OCI-LY7 (cell line): ENCODE results near the gene LTBR. TPM values are rescaled to one million over a fixed set of nuclear protein-coding genes. Genes with fewer than 3 reads are reported as not detected.
A peak's percentile ranks its signal among the peaks of the same experiment; 100 is the strongest.

ENCODE experiments used
- BruUV-seq: library from RNA; stranded (reverse); fragments of 400-500 nt; replicated peaks from 2 replicates; lab custom pipeline; 2021; lab: Mats Ljungman, UMichigan
- CTCF ChIA-PET: fragments of 300-600 bp; sonication (Branson Sonifier 250); formaldehyde crosslinking; loops from one replicate; lab custom pipeline; 2022; ENCODE audit warnings: antibody characterized with exemption; ENCODE audit not compliant: unreplicated experiment; lab: Charles Lee
- POLR2A ChIA-PET: fragments of 300-600 bp; sonication (Branson Sonifier 250); formaldehyde crosslinking; loops from one replicate; lab custom pipeline; 2022; ENCODE audit warnings: antibody characterized with exemption; lab: Charles Lee
- DNase-seq: peaks from one replicate; pipeline ENCODE4 v3.0.0-alpha.2; 2015; ENCODE audit warnings: low spot score
- H2AFZ ChIP-seq: fragments of 200-600 bp; sonication (generic), shearing (Covaris generic); 2 replicates; pipeline ENCODE4 v1.6.1; 2014; ENCODE audit warnings: mild to moderate bottlenecking, antibody characterized with exemption, low read length, moderate library complexity
- H3K27ac ChIP-seq: fragments of 200-600 bp; sonication (generic); 2 replicates; pipeline ENCODE4 v1.5.1; 2014; ENCODE audit warnings: mixed run types, low read depth, mild to moderate bottlenecking, moderate library complexity, low read length, inconsistent platforms; ENCODE audit not compliant: poor library complexity, severe bottlenecking
- H3K36me3 ChIP-seq: fragments of 200-600 bp; sonication (generic); 2 replicates; pipeline ENCODE4 v1.6.1; 2014; ENCODE audit warnings: mild to moderate bottlenecking, antibody characterized with exemption, low read length, moderate library complexity, mixed read lengths; ENCODE audit not compliant: insufficient read depth
- H3K4me1 ChIP-seq: fragments of 200-600 bp; sonication (generic); 2 replicates; pipeline ENCODE4 v1.5.1; 2014; ENCODE audit warnings: mild to moderate bottlenecking, low read length; ENCODE audit not compliant: insufficient read depth, poor library complexity, severe bottlenecking
- H3K4me2 ChIP-seq: fragments of 200-600 bp; sonication (generic); 2 replicates; pipeline ENCODE4 v1.6.1; 2014; ENCODE audit warnings: mild to moderate bottlenecking, low read length
- H3K4me3 ChIP-seq: fragments of 200-600 bp; sonication (generic); 2 replicates; pipeline ENCODE4 v1.5.1; 2014; ENCODE audit warnings: mild to moderate bottlenecking, low read depth, low read length; ENCODE audit not compliant: poor library complexity, severe bottlenecking
- H3K79me2 ChIP-seq: fragments of 200-600 bp; sonication (generic); 2 replicates; pipeline ENCODE4 v1.6.1; 2016; ENCODE audit warnings: low read depth, mild to moderate bottlenecking, low read length, moderate library complexity, mixed read lengths; ENCODE audit not compliant: insufficient read depth
- H3K9me2 ChIP-seq: fragments of 200-600 bp; sonication (generic); 2 replicates; pipeline ENCODE4 v1.6.1; 2016; ENCODE audit warnings: mild to moderate bottlenecking, low read length, mixed read lengths; ENCODE audit not compliant: insufficient read depth
- H3K9me3 ChIP-seq: fragments of 200-600 bp; sonication (generic); 2 replicates; pipeline ENCODE4 v1.6.1; 2014; ENCODE audit warnings: mild to moderate bottlenecking, mixed run types, low read length, mixed read lengths
- H4K20me1 ChIP-seq: fragments of 200-600 bp; sonication (generic); 2 replicates; pipeline ENCODE4 v1.6.1; 2014; ENCODE audit warnings: mild to moderate bottlenecking, antibody characterized with exemption, low read length, moderate library complexity, mixed read lengths; ENCODE audit not compliant: insufficient read depth
- CTCF ChIP-seq: fragments of 200-600 bp; sonication (generic); conservative IDR thresholded peaks from 2 replicates; pipeline ENCODE4 v1.5.1; 2014; ENCODE audit warnings: mild to moderate bottlenecking, antibody characterized with exemption, low read length, moderate library complexity, mixed read lengths
- EZH2phosphoT487 ChIP-seq: fragments of 200-600 bp; sonication (generic); IDR thresholded peaks from 2 replicates; pipeline ENCODE4 v1.6.1; 2018; ENCODE audit warnings: low read depth, borderline replicate concordance, mild to moderate bottlenecking, mixed run types, antibody characterized with exemption, low read length, moderate library complexity, mixed read lengths
- intact Hi-C: fragments of 100-400 bp; cut with micrococcal nuclease; formaldehyde crosslinking; loops from one replicate; pipeline ENCODE4 v1.10.0; 2022; ENCODE audit not compliant: unreplicated experiment
- total RNA-seq, 2 experiments: library from RNA; depleted of rRNA in 1 of 2; stranded (reverse); fragments of >200 nt in 1 of 2; shearing (Covaris generic) in 1 of 2; gene quantifications; 2 replicates each; pipeline ENCODE4 v1.2.3, GENCODE V29; 2014 to 2022

Gene LTBR
- total RNA-seq, 2 experiments from 2014 or later, result not detected

- TSS peak; percentile 81 for BruUV-seq
- POLR2A ChIA-PET, result interaction anchor here (0.6 to 1.6 kb wide), 7 partner anchors 10 to 189 kb away, joined by 3 to 5 read pairs (median 4); no protein-coding TSS in a partner anchor
- Histone ChIP-seq H3K4me2 (peak within 1 kb of the TSS; percentile 85), H3K36me3 (no peaks in the 10 kb centered on the region), H2AFZ (peak within 1 kb of the TSS; percentile 72), H3K27ac (peak within 1 kb of the TSS; percentile 56), H4K20me1 (no peaks in the 10 kb centered on the region), H3K9me2 (no peaks in the 10 kb centered on the region), H3K4me3 (peak within 1 kb of the TSS; percentile 79), H3K4me1 (peaks cover 76% of the 10 kb centered on the region), H3K79me2 (peaks cover 42% of the 10 kb centered on the region; the same call in 1 of the 2 replicates), H3K9me3 (no peaks in the 10 kb centered on the region)
- TF ChIP-seq CTCF (no peak), EZH2phosphoT487 (no peak)
- CTCF ChIA-PET, result interaction anchor here (0.5 to 1.3 kb wide), 2 partner anchors 23 to 26 kb away, joined by 3 to 4 read pairs; no protein-coding TSS in a partner anchor
- DNase-seq, result peak; percentile 76
- intact Hi-C loops, result no loop called here
Measured at GRCh38 chr12:6341417-6342139, 42.4 kb upstream of the LTBR start, which contains the start of gene TNFRSF1A. Gene TNFRSF1A (minus strand): TSS chr12:6342076. CDS start chr12:6341814, 262 bp downstream.

DNA sequence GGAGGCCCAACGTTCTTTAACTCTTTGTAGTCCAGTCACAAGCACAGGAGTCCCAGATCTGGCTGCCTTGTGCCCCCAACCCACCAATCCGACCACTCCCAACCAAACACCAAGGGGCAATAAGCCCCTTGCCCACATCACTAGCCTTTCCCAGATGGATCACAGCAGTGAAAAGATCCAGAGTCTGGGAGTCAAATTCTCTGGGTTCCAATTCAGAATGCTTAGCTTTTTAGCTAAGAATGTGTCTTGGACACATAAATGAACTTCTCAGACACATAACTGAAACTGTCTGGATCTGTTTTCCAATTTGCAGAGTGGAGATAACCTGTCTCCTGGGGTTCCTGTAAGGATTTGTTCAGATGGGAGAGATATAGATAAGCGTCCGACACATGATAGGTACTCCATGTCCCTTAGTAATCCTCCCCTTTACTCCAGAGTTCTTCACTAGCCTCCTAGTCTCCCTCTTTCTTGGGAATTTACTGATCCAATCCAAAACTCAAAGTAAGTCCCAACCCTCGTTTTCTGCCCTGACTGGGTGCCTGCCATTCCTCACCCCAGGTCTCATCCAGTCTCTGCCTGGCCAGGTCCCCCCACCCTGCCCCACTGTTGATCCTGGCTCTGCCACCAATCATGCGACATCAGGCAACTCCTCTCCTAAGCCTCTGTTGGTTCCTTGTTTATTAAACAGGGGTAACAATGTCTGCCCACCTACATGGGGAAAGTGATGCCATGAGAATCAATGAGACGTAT lies 41.6 kb upstream of the LTBR start:
- Histone ChIP-seq H3K4me3 (peak overlapping the region; percentile 79), H3K4me1 (peaks cover 73% of the 10 kb centered on the region), H3K79me2 (peaks cover 35% of the 10 kb centered on the region; the same call in 1 of the 2 replicates), H3K36me3 (no peaks in the 10 kb centered on the region), H3K9me2 (no peaks in the 10 kb centered on the region), H2AFZ (peak overlapping the region; percentile 72), H4K20me1 (no peaks in the 10 kb centered on the region), H3K27ac (peak overlapping the region; percentile 56), H3K4me2 (peak overlapping the region; percentile 85), H3K9me3 (no peaks in the 10 kb centered on the region)
- TF ChIP-seq CTCF, result no peak
- DNase-seq, result no peak
- POLR2A ChIA-PET, result interaction anchor here (0.6 to 1.6 kb wide), 7 partner anchors 10 to 189 kb away, joined by 3 to 5 read pairs (median 4); no protein-coding TSS in a partner anchor
- intact Hi-C loops, result no loop called here
- no TSS peak for BruUV-seq
- CTCF ChIA-PET, result interaction anchor here (0.5 to 1.3 kb wide), 2 partner anchors 22 to 26 kb away, joined by 3 to 4 read pairs; no protein-coding TSS in a partner anchor
